ENCODE data around the gene HMCN2.

Gene HMCN2

DNA sequence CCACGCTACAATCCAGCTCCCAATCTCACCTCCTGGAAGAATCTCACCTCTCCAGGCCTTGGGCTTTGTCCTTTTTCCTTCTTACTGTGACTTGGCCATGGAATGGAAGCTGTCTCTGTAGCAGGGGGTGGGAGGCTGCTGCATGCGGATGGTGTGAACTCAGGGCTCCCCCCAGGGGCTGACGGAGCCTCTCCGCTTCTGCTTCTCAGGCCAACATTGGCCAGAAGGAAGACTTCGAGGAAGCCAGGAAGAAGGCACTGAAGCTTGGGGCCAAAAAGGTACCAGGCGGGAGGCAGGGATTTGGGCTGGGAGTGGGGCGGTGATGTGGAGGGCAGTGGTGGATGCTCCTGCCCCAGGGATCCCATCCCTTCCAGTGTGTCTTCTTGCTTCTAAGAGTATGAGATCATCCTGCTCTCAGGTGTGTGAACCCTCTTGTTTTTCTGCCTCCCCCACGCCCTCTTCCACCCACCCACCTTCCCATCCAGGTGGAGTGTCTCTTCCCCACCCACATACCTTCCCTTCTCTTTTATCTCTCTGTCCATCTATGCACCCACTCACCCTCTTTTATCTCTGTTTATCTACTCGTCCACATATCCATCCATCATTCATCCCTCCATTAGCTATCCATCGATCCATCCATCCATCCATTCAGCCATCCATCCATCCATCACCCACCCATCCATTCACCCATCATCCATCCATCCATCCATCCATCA, 188.7 kb downstream of the HMCN2 start:
- no peak overlapping the region for H3K4me3 ChIP-seq (ENCODE audit: low read depth, low read length)
- in situ Hi-C loops (cut with HindIII; ENCODE audit: low sequenced_read_pairs), result no loop called here
- no peak for TF ChIP-seq CTCF (IDR thresholded peaks at IDR 0.05; ENCODE audit: low read depth, low read length)
- DNase-seq (ENCODE audit: low read depth, low spot score), result no peak

GRCh38 chr9:130454812-130455325, 189.3 kb downstream of the HMCN2 start:
- in situ Hi-C loops (cut with HindIII; ENCODE audit: low sequenced_read_pairs), result no loop called here

GRCh38 chr9:130458027-130458803, 192.7 kb downstream of the HMCN2 start:
- H3K4me3 ChIP-seq (ENCODE audit: low read depth, low read length), result no peak overlapping the region
- in situ Hi-C loops (cut with HindIII; ENCODE audit: low sequenced_read_pairs), result no loop called here
- TF ChIP-seq CTCF (IDR thresholded peaks at IDR 0.05; ENCODE audit: low read depth, low read length), result no peak
- DNase-seq (ENCODE audit: low read depth, low spot score), result no peak

More at GRCh38 chr9:130454812-130455325, 189.3 kb downstream of the HMCN2 start:
- DNase-seq (ENCODE audit: low read depth, low spot score), result no peak
- TF ChIP-seq CTCF (IDR thresholded peaks at IDR 0.05; ENCODE audit: low read depth, low read length), result no peak
- no peak overlapping the region for H3K4me3 ChIP-seq (ENCODE audit: low read depth, low read length)

DNA sequence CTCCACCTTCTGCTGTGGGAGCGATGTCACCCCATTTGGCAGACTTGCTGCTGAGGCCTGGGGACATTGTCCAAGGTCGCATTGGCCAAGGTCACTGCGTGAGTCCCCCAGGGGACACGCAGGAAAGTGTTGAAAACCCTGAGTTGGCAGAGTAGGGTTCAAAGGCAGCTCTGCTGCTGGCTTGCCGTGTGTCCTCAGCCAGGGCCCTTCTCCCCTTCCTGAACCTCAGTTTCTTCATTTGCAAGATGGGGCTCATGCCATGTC, 193.2 kb downstream of the HMCN2 start:
- in situ Hi-C loops (cut with HindIII; ENCODE audit: low sequenced_read_pairs), result no loop called here
- H3K4me3 ChIP-seq (ENCODE audit: low read depth, low read length), result no peak overlapping the region
- no peak for TF ChIP-seq CTCF (IDR thresholded peaks at IDR 0.05; ENCODE audit: low read depth, low read length)
- no peak for DNase-seq (ENCODE audit: low read depth, low spot score)

GRCh38 chr9:130459151-130459550, 193.6 kb downstream of the HMCN2 start:
- no peak overlapping the region for H3K4me3 ChIP-seq (ENCODE audit: low read depth, low read length)
- in situ Hi-C loops (cut with HindIII; ENCODE audit: low sequenced_read_pairs), result no loop called here
- no peak for TF ChIP-seq CTCF (IDR thresholded peaks at IDR 0.05; ENCODE audit: low read depth, low read length)
- no peak for DNase-seq (ENCODE audit: low read depth, low spot score)

DNA sequence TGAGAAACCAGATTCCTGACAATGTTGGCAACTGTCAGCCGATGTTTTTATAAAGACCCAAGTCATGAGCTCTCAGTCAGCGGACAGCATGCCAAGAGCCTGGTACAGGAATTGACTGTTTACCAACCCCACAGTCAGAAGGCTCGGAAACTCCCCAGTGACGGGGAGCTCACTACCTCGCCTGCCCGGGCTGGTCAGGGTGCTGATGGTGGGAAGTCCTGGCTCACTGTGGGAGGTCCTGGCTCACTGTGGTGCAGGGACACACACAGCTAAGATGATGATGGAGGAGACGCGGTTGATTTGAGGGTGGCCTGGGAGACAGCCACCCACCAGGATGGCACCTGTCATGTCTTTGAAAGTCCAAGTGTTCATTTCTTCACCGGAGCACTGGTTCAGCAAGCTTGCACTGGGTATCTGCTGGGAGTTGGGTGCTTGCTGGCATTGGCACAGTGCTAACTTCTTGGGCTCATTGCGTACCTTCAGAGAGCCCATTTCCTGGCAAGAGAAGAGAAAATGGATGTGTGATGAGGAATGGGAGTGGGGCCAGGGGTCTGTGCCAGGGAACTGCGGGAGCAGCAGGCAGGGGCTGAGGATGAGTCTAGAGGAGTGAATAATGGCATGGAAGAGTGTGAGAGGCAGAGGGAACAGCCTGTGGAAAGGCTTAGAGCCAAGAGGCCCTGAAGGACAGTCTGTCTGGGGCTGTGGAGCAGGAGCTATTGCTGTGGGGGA, 194.5 kb downstream of the HMCN2 start:
- TF ChIP-seq CTCF (IDR thresholded peaks at IDR 0.05; ENCODE audit: low read depth, low read length), result no peak
- in situ Hi-C loops (cut with HindIII; ENCODE audit: low sequenced_read_pairs), result no loop called here
- no peak for DNase-seq (ENCODE audit: low read depth, low spot score)
- no peak overlapping the region for H3K4me3 ChIP-seq (ENCODE audit: low read depth, low read length)
